HuH-7 (cell line): ENCODE measurements around the gene CCK.

ENCODE experiments used
- DNase-seq: peaks from one replicate; pipeline ENCODE4 v3.0.0; 2011; ENCODE audit warnings: low spot score

Gene CCK

GRCh38 chr3:42225486-42226363, 40.3 kb downstream of the CCK start:
- DNase-seq, result no peak

DNA sequence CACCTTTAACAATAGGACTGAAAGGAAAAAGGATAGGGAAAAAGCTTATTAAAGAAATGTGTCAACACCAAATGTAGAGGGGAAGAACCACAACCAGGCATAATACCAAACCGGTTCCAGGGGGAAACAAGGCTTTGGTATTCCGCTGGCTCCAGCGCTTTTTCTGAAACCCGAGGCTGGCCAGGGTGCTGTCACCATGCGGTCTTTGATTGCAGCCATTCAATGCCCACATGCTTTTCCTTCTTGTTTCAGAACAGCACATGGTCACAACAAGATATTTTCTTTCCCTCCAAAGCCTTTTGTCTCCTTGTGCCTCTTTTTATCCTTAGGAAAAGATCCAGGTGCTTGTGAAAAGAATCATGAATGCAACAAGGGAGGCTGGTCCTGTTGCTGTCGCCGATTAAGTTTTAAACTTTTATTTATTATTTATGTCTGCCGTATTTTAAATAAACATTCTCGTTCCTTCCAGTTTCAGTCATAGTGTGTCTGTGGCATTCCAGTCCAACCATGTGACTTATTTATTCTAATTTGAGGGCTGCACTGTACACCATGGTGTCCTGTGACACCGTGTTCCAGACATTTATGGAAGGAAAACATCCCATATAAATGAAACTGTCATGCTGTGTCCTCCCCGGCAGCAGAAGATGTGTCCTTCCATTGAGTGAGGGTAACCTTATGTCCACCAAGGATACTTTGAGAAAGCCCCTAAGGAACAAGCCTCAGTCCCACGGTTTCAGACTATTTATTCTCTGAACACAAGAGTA, 41.1 kb downstream of the CCK start:
- no peak for DNase-seq

DNA sequence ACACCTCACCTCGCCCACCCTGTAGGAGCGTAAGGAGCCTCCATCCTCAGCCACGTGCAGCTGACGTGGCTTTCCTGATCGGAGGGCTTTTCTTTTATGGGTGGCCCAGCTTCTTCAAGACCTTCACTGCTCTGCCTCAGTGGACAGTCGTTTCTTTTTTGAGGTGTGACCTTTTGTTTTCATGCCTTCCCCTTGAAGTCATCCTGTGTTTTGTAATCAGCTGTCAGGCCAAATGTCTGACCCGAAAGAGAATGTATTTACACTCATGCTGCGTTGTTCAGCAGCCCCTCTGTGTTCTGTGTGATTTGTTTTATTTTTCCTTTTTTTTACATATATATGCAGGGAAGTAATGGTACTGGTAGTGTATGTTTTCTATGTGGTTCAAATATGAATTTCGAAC, 41.8 kb downstream of the CCK start:
- no peak for DNase-seq

DNA sequence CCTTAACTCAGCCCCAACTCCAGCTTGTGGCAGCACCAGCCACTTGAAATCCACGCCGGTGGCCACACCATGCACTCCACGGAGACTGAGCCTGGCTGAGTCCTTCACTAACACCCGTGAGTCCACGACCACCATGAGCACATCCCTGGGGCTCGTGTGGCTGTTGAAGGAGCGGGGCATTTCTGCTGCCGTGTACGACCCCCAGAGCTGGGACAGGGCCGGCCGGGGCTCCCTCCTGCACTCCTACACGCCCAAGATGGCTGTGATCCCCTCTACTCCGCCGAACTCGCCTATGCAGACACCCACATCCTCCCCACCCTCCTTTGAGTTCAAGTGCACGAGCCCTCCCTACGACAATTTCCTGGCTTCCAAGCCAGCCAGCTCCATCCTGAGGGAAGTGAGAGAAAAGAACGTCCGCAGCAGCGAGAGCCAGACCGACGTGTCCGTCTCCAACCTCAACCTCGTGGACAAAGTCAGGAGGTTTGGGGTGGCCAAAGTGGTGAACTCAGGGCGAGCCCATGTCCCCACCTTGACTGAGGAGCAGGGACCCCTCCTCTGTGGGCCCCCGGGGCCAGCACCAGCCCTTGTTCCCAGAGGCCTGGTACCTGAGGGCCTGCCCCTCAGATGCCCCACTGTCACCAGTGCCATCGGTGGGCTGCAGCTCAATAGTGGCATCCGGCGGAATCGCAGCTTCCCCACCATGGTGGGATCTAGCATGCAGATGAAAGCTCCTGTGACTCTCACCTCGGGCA, 42.9 kb downstream of the CCK start:
- no peak for DNase-seq

DNA sequence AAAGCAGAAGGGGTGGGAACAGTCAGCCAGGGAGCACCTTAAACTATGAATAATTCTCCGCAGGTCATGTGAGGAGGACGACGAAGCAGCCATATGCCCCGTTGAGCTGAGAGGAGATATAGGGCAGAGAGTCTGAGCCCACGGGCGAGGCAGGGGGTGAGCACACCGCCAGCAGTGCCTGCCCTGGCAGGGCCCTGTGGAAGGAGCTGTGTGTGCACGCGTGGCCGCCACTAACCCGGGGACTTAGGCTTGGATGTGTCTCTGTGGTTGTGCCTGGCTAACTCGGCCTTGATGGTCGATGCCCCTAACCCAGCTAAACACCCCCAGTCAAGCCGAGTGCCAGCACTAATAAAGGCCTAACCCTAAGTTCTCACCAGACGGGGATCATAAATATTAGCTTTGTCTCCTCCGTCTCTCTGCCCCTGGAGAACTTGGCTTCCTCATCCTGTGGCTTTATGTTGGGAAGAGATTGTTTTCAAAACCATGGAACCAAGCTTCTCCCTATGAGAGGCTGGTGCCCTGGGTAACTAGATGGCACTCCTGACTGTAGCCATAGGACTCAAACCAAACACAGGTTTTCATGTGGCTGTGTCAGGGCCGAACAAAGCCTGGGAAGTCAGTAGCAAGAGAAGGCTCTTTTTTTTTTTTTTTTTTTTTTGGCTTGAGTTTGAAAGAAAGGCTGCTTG, 45.4 kb downstream of the CCK start:
- DNase-seq, result no peak

GRCh38 chr3:42216931-42217333, 49.1 kb downstream of the CCK start:
- DNase-seq, result no peak

GRCh38 chr3:42216302-42216701, 49.7 kb downstream of the CCK start:
- DNase-seq, result no peak

DNA sequence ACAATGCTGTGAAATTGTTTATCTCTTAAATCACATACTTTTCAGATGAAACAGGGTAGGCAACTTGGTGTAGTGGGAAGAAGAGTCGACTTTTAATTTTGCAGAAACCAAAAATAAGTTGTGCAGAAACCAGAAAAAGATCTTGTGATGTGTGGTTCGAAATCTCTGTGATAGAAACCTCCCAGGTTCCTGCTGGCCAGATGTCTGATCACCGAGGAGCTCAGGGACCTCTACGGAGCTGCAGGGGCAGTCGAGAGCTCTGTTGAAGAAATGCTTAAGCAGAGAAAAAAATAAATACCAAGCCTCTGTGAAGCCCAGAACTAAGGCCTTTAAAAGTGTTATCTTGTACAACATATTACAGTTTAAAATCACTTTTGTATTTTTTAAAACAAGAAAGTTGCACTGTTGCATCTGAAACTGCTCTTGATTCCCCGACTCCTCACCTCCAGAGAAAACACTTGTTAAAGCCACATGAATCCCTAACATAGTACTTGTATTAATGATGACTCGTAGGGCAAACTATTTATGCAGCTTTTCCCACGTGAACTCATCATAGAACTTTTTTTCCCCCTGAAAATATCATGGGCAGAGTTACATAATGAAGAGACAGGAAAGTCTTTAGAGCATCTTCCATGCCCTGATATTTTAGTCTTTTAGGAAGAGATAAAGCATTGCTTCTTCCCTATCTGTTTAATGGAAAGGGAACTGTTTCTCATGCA, 51.3 kb downstream of the CCK start:
- DNase-seq, result no peak

- DNase-seq, result no peak
Measured at GRCh38 chr3:42214064-42214463, 51.9 kb downstream of the CCK start.

DNA sequence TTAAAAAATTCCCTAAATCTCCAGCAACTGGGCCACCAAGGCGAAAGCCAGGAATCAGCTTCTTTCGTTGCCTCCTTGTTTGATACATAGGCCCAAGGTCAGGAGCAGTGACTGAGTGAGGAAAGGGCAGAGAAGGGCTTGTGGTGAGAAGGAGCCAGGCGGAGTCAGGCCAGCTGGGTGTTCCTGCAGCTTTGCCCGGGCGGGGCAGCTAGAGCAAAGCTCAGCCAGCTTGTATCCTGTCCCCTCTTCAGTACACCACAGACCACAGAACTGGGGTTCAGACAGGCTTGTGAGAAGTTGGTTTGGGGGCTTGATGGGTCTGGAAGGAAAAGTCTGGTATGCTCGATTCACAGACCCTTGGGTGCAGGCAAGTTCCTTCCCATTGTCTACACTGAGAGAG, 52.6 kb downstream of the CCK start:
- no peak for DNase-seq

DNA sequence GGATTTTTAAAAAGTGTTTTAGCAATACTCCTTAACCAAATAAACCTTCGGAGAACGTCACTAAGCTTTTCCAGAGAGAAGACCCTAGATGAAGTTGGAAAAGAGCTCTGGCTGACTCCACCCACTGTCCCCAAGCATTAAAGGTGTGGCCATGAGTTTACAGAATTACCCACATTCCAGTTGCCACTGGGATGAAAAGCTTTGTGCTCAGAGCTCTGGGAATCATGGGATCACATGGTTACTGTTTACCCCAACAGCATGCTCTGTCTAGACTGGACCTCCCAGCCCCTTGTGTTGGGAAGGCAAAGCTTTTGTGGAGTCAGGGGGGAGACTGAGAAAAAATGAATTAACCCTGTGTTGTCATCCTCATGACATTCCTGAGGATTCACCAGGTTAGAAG, 55.3 kb downstream of the CCK start:
- DNase-seq, result no peak

GRCh38 chr3:42209917-42210316, 56.1 kb downstream of the CCK start:
- DNase-seq, result no peak
